GM11168 (cell line): Measurements from ENCODE around the gene DNASE2.

Source experiments
- in situ Hi-C: fragments of 300-500 bp; cut with MboI; formaldehyde crosslinking; loops from one replicate; pipeline ENCODE4 v1.12.0; 2022; ENCODE audit warnings: low sequenced_read_pairs; ENCODE audit not compliant: unreplicated experiment

Gene DNASE2

DNA sequence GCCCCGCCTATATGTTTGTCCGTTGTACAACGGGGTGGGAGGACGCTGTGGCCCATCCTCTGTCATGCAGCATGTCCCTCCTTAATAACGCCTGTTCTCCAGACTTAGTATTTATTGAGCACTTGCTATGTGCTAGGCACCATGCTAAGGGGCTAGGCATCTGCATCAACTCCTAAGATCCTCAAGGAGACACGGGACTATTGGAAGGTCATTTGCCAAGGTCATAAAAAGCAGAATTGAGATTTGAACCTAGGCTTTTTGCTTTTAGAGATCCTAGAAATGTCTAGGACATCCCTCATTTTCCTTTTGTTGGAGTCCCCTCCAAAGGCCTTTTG, 44.8 kb downstream of the DNASE2 start:
- in situ Hi-C loops, result no loop called here

DNA sequence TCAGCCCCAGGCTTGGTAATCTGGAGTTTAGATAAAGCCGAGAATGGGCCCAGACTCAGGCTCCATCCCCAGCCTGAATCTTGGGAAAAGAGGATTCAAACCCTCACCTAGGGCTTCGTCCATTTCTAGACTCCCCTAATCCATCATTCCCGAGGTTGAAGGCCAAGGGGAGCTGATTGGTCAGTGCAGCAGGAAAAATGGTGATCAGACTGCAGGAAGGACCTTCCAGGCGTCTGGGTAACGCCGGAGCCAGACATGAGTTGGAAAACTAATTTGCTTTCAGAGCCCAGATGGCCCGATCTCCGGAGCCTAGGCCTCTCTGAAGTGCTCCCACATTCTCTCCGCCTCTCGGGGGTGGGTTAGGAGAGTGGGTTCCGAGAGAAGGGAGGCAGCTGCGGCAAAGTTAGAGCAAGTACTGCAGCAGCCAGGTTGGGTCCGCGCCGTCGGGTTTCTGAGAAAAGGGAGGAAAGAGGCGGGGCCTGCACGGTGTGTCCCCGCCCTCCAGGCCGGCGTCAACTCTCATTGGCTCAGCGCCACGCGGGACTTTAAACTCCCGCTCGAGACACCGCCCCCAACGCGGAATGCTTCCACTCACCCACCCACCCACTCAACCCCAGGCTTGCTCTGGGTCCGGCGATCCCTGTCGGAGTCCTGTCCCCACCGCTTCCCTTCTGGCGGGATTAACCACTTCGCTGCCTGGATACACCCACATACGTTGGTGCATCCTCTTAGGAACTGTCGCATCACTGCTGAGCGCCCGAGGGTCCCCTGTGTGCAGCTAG, 46.1 kb downstream of the DNASE2 start:
- in situ Hi-C loops, result no loop called here

DNA sequence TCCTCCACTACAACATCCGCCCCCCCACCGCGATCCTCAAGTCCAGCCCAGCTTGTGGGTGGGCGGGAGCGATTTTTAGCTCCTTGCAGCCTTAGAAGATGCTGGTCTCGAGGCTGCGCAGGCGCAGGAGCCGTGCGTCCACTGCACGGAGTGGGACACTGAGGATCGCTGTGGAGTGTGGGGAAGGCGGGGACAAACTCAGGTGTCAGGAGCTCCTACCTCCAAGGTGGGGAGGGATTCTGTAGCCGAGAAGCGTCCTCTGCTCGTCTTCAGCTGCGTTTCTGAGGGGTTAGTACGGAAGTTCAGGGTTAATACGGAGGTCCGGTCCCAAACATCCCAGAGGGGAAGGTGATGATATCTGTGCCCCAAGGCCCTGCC, 46.7 kb downstream of the DNASE2 start, which contains the start of gene RTBDN:
Gene RTBDN (minus strand): TSS at position 14 of the 378 bp plus-strand sequence. CDS start 4,600 bp downstream, outside the sequence.
- in situ Hi-C loops, result no loop called here

DNA sequence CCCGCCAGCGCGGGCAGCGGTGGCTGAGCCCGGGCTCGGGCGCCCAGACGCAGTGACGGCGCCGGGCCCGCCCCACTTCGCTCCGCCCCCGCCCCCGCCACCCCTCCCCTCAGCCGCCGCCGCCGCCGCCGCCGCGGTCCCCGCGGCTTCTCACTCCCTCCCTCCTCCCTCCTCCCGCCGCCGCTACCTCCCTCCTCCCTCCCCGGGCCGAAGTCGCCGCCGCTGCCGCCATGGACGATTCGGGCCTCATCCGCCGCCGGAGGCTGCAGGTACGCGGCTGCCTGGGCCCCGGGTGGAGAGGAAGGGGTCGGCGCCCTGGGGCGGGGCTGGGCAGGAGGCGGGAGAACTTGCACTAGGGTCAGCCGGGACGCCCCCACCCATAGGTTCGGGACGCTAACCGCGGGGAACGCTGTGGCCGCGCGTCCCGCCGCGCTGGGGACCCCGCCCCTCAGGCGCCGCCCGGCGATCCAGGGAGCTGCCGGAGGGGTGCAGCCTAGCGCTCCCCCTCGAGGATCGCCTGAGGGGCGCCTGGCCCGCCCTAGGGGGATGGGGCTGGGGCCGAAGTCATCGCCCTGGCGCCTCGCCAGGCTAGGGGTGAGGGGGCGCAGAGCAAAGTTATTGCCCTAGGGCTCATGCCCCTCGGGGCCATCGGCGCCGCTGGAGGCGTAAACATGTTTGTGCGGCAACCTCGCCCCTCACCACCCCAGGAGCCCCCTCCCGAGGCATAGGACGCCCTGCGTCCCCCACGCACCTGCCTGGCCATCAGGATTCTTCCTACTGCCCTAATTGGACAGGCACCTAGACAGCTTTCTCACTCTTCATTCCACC, 47.3 kb downstream of the DNASE2 start:
- in situ Hi-C loops, result no loop called here

DNA sequence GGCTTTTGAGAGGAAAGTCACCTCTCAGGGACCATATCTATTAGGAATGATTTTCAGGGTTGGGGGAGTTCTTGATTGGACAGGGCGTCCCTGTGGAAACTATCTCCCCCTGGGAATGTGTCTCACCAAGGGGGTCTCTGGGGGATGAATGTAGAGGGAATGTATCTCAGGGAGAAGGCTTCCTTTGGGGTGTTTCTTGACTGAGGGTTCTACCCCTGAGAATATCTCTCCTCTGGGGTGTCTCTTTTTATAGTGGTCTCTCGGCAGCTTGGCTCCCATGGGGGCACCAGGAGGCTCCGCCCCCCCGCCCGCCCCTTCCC, 47.9 kb downstream of the DNASE2 start:
- in situ Hi-C loops, result no loop called here

DNA sequence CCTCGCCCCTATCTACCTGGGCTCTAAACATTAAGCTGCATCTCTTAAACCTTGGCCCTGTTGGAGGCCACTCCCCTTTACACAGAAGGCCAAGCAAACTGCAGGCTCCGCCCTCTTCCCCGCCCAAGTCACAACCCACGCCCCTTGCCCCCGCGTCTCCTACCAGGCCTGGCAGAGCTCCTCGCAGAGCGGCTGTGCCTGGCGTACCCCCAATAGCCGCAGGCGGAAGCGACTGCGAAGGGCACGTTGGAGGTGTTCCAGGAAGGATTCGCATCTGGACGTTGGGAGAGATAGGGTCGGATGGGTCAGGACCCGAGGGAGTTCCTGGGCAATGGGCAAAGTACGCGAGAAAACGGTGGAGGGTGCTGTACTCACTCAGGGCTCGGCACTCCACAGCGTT, 52.8 kb downstream of the DNASE2 start:
- in situ Hi-C loops, result no loop called here

DNA sequence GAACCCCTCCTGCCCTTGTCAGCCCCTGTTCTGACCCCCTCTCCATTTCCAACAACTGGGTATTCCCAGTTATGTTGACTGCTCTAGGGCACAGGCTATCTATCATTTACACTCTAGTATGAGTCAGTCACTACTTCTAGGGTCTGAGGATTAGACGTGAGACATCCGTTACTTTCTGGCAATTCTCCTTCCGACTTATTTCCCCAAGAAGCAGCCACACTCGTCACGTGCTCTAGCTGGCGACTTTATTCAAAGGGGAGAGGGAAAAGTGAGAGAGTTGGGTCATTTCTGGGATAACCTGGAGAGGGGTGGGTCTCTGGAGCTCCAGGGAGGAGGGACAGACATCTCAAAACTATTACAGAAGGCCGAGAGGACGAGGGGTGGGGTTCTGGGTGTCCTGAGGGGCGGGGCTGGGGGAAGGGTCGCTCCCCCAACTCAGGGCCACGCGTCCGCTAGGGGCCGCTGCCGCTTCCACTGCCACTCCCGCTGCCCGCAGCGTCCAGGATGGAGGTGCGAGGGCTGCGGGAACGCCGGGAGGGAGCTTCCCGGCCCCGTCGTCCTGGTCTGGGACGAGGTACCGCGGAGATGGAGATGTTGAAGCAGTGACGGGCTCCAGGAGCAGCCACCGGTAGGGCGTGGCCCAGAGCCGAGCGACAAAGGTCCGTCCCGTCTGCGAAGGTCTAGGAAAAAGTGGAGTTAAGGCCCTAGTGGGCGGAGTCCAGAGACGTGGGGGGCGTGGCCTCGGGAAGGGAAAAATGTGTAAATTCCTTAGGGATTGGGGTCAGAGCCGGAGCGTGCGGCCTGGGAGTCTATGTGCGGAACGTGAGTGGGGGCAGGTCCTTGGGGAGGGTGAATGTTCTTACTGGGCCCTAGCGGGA, 55.8 kb downstream of the DNASE2 start:
- in situ Hi-C loops, result no loop called here
